Activated CD8-positive, alpha-beta memory T cell treated with anti-CD3 and anti-CD28 coated beads for 24 hours (primary cell): ENCODE measurements around the gene CCL11.

Source experiments
- DNase-seq: peaks from one replicate; pipeline ENCODE4 v3.0.0-alpha.2; 2020

CCL11 gene

DNA sequence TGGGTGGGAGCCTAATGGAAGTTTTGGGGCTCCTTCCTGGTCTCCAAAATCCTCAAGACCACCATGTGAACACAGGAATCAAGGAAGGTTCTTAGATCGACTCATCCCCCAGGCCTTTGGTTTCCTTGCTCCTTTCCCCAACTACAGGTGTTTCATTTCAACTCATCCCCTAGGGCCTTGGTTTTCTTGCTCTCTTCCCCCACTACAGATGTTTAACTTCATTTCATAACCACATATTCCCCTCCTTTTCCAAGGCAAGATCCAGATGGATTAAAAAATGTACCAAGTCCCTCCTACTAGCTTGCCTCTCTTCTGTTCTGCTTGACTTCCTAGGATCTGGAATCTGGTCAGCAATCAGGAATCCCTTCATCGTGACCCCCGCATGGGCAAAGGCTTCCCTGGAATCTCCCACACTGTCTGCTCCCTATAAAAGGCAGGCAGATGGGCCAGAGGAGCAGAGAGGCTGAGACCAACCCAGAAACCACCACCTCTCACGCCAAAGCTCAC, at the start of gene CCL11:
Gene CCL11 (plus strand): TSS at position 457 of the 507 bp plus-strand sequence. CDS start 67 bp downstream, outside the sequence.
- DNase-seq = no peak

DNA sequence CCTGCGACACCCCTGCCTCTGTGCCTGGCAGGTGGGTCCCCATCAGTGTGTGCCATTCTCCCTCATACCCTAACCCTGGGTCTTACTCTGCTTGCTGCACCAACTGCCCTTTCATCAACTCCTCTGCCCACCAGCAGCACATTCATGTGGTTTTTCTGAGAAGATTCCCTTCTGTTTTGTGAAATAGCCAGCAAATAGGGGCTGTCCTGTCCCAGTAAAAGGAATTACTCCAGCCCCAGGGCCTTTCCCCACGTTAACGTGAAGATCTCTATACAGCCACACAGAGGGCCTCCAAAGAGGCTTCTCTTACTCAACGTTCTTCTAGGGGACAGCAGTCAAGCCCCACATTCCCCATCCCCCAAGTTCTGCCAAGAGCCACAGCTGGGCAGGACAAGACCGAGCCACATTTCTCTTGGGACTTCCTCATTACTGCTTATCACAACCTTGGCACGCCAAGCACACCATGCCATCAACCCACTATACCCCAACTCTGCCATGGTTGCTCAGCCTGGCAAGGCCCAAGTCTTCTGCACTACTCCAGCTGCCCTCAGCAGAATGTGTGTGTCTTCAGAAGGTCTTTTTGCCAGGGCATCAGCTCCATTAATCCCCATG, 49.2 kb upstream of the CCL11 start:
- DNase-seq = no peak

DNA sequence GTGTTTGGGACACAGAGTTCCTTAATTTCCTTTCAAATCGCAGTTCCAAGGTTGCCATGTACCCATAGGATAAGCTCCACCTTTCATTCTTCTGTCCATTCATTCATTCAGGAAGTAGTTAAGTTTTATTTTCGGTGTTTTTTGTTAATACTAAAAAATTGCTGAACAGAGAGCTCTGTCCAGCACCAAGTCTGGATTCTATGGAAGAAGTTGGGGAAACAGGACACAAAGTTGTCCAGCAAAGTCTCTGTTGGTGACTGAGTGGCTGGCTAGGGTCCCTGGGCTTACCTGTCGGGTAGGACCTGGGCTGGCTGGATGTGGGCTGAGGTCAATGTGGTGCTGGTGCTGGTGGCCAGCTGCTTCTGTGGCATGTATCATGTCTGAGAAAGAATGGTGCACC, 48.1 kb upstream of the CCL11 start:
- no peak for DNase-seq

DNA sequence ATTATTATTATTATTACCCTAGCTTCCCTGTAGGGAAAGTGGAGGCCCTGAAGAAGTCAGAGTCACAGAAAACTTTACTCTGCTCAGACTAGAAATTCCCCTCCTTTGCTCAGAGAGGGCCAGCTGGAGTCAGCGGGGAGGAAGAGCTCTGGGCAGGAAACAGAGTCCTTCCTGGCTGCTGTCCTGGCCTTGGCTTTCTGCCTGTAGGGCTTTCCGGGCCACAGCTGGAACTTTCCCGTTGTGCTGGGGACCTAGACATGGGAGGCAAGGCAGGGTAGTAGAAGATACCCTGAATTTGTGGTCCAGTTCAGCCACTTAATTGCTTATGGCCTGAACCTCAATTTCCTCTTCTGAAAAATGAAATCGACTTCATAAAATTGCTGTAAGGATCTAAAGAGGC, 44.5 kb upstream of the CCL11 start:
- no peak for DNase-seq

DNA sequence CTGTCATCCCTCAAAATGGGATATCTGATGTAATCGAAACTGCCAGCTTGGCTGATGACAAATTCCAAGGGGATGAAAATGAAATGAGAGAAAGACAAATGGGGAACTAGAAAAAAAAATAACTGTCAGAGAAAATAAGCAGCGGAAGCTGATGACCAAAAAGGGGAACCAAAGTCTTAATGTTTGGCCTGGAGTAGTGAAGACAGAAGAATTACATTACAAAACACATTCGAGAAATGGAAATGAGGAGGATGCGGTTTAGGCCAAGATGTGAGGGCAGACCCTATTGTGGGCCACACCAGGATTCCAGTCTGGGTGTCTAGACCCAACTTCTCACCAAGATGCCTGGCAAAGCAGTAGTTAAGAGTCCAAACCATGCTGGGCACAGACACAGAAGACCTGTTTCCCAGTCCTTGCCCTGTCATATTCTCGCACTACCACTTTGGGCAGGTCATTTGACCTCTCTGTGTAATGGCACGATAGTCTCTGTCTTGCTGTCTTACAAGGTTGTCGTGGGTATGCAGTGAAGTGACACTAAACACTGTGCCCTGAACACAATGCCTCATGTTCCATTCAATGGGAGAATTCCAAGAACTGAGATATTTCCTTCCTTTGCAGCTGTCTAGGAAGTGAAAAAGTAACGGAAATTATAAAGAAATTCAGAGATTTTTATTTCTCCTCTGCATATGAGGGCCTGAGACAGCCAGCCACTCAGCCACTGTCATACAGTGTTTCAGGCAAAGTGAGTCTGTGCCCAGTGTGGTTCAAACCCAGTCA, 42.8 kb upstream of the CCL11 start:
- no peak for DNase-seq

DNA sequence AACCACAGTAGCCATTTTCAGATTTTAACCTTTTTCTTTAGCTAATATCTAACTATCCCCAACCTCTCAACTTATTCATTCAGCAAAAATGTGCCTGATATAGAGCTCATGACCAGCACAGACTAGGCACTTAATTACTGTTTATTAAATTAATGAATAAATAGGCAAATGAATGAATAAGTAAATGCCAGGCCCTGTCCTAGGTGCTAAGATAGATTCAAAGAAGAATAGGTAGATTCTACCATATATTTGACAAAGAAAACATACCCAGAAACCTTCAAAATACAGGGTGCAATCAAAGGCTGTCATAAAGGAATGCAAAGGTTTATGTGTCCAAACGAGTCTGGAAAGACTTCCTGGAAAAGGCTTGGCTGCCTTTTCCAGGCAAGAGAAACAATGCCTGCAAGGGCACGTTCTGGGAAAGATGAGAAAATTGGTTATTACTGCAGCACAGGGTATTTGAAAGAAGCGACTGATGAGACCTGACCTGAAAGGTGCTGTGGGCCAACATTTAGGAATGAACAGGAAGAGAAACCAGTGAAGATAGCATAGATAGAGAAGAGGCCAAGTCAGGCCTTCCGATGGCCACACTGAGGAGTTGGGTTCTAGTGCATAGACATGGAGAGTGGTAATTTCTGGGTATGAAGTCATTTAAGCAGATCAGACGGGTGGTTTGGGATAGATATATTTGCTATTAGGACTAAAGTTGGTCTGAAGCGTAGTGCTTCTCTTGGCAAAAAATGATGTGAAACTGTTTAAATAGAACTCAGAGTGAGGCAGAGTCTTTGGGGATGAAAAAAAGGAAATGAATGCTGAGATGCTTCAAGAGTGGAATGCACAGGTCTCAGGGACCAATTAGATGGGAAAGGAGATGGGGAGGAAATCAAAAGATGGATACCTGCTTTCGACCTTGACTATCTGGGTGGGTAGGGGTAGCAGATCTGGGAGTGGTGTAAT, 41.9 kb upstream of the CCL11 start:
- no peak for DNase-seq

DNA sequence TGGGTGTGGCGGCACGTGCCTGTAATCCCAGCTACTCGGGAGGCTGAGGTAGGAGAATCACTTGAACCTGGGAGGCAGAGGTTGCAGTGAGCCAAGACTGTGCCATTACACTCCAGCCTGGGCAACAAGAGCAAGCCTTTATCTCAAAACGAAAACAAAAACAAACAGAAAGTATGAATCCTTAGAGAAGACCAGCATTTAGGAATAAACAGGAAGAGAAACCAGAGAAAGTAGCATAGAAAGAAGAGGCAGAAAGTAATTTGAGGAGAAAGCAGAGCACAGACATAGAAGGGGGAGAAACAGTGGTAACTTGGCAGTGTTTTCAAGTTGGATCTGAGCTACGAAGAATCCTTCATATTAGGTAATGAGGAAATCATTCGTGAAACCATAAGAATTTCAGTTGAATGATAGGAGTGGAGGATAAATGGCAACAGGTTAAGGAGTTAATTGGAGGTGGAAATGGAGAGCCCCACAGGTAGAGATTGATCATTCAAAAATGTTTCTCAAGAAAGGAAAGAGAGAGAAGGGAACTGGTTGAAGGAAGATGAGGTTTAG, 40.1 kb upstream of the CCL11 start:
- DNase-seq = no peak

DNA sequence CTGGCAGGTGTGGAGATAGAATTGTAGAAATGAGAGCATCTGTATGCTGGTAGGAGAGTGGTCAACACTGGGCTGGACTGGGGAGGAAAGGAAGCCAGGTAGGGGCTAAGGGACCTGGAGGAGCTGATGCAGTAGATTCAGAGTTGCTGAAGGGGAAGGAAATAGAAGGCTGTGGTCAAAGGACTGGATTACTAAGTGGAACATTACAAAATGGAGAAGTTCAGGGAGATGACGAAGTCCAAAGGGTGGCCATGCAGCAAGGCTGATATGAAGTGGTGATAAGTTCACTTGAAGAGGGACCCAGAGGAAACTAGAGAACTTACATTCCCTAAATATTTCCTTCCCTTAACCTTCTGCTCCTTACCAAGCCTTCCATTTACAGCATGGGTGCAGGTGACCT, 39.1 kb upstream of the CCL11 start:
- DNase-seq = no peak

DNA sequence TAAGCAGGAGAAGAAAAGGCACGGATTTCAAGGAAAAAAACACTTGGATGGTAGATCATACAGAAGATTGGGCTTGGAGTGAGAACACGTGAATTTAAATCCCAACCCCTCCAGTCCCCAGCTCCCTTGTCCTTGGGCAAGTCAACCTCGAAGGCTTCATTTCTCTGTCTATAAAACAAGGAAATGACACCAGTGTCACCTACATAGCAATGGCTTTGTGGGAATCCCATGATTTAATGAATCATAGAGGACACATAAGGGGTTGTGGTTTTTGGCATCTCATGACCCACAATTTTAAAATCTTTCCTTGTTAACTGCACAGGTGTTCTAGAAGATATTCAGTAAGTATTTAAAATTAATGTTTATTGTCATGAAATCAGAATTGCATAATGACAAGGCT, 38.7 kb upstream of the CCL11 start:
- DNase-seq = no peak

DNA sequence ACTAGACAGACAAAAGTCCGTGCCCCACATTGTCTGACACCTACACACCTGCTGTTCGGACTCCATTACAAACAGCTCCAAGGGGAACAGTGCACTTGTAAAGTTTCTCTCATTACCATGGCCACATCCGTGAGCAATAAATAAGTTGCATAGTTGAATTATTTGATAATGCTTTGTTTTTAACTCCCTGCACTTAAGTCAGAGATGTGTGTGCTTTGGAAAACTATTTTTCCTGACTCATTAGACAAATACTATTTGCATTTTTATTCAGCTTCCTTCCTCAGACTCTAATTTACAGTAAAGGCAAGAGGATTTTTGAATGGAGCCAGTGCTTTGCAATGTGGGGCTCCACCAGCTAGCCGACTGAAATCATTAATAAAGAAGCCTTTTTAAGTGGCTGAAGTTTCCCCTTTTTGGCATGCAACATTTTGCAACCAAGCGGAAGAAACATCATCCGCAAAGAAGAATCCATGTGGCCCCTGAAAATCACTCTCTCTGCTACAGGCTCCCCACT, 37.0 kb upstream of the CCL11 start:
- DNase-seq = no peak

DNA sequence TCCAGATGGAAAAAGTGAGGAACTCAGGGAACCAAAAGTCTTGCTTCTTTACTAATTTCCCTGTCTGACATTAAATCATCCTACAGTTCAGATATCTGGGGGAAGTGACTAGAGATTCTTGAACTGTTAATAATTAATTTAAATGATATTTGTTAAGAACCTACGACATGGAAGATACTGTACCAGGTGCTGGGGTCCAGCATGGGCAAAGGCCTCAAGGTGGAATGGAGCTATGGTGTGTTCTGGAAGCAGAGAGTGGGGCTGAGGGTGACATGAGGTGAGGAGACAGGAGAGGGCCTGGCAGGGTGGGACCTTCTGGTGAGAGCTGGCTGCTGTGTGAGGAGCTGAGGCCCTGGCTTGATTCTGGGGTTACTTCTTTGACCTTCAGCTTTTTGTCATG, 36.5 kb upstream of the CCL11 start:
- no peak for DNase-seq

DNA sequence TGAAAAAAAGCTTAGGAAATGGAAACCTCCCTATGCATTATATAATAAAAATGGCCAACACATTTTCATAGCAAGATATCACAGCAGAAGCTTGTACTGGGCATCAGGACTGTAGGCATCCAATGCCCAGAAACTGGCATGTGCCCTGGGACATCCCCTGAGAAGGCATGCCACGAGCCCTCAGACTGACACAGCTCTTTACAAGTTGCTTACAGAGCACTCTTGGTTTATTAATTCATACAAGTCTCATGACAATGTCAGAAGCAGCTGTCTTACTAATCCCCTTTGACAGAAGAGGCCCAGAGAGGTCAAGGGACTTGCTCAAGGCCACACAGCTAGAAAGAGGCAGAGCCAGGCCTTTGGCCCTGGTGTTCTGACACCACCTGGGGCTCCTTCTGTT, 36.1 kb upstream of the CCL11 start:
- DNase-seq = no peak

DNA sequence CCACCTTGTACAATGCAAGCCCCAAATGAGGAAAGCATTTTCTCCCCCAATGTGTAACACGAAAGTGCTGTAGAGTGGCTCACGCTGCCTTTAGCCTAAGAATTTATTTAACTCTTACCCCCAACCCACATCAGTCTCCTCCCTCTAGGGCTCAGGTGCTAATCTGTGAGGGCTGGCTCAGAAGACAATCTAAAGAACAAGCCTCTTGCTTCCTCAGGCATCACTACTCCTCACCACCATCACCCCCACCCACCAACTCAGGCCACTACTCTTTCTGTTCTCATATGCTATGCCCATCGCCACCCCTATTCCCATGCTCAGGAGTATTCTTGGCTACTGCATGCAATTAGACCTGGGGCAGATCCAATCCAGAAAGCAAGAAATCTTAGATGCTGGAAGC, 34.4 kb upstream of the CCL11 start:
- no peak for DNase-seq

DNA sequence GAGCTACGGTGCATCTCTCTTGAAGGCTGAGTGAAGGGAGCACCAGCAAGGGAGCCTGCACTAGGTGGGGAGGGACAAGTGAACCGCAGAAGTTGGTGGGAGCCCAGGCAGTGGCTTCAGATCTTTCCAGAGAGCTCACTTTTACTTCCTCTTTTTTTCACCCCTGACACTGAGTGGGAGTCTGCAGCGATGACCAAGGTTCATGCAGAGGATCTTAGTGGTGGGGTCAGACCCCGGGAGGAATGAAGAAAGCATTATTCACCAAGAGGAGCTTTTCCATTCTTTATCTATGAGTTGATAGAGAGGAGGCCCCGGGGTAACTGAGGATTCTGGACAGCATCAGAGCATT, 33.5 kb upstream of the CCL11 start:
- no peak for DNase-seq

DNA sequence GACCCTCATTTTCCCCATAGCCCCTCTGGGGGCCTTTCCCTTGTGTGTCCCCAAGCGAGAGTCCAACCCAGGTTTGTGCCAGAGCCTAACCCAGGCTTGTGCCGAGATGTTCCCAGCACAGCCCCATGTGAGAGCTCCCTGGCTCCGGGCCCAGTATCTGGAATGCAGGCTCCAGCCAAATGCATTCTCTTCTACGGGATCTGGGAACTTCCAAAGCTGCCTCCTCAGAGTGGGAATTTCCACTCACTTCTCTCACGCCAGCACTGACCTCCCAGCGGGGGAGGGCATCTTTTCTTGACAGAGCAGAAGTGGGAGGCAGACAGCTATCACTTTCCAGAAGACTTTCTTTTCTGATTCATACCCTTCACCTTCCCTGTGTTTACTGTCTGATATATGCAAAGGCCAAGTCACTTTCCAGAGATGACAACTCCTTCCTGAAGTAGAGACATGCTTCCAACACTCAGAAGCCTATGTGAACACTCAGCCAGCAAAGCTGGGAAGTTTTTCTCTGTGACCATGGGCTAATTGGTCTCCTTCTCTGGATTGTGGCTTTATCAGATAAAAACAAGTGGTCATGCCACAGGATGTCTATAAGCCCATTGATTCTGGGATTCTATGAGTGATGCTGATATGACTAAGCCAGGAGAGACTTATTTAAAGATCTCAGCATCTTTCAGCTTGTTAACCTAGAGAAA, 33.0 kb upstream of the CCL11 start:
- no peak for DNase-seq

DNA sequence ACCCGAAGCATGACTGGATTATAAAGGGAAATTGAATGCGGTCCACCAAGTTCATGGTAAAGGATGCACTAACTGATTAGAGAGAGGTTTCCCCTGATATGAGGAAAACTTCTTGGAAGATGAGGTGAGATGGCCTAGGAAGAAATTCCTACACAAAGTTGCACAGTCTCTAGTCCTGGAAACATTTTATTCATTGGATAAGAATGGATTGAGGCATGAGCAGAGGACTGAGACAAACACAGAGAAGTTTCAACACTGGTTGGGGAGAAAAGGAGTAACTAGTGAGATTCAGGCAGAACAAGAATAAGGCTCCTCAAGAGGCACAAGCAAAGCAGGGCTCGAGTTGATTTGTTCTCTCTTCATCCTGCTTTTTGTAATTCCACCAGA, 32.4 kb upstream of the CCL11 start:
- DNase-seq = no peak

DNA sequence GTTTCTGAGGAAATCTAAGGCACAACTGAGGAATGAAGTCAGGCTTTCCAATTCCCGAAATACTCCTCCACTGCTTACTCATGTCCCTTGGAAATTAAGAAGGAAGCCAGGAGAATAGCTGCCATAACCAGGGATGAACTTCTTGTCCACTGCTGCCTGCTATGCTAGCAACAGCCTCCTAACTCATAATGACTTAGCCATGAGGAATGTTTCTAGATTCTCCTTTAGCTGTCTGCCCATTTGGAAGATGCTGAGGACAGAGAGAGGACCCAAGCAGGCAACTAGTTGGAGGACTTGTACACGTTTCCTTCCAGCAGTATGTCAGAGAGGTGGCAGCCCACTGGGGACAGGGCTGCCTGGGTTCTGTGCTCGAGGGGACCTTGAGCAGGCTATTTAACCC, 31.4 kb upstream of the CCL11 start:
- no peak for DNase-seq

DNA sequence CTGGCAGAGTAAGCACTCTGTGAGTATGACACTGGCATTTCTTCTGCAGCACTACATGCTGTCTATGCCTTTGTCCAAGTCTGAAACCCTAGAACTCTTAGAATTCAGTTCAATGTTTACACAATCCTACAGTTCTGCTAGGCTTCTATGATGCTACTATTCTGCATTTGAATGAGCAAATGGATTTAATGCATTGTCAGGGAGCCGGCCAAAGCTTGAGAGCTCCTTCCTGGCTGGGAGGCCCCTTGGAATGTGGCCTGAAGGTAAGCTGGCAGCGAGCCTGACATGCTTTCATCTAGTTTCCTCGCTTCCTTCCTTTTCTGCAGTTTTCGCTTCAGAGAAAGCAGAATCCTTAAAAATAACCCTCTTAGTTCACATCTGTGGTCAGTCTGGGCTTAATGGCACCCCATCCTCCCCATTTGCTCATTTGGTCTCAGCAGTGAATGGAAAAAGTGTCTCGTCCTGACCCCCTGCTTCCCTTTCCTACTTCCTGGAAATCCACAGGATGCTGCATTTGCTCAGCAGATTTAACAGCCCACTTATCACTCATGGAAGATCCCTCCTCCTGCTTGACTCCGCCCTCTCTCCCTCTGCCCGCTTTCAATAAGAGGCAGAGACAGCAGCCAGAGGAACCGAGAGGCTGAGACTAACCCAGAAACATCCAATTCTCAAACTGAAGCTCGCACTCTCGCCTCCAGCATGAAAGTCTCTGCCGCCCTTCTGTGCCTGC, 30.7 kb upstream of the CCL11 start, which contains the start of gene CCL2:
Gene CCL2 (plus strand): TSS at position 635 of the 730 bp plus-strand sequence. CDS start 65 bp downstream, at position 700.
- no peak for DNase-seq

DNA sequence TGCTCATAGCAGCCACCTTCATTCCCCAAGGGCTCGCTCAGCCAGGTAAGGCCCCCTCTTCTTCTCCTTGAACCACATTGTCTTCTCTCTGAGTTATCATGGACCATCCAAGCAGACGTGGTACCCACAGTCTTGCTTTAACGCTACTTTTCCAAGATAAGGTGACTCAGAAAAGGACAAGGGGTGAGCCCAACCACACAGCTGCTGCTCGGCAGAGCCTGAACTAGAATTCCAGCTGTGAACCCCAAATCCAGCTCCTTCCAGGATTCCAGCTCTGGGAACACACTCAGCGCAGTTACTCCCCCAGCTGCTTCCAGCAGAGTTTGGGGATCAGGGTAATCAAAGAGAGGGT, 30.2 kb upstream of the CCL11 start:
- no peak for DNase-seq

DNA sequence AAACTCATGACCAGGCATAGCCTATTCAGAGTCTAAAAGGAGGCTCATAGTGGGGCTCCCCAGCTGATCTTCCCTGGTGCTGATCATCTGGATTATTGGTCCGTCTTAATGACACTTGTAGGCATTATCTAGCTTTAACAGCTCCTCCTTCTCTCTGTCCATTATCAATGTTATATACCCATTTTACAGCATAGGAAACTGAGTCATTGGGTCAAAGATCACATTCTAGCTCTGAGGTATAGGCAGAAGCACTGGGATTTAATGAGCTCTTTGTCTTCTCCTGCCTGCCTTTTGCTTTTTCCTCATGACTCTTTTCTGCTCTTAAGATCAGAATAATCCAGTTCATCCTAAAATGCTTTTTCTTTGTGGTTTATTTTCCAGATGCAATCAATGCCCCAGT, 29.7 kb upstream of the CCL11 start:
- no peak for DNase-seq

DNA sequence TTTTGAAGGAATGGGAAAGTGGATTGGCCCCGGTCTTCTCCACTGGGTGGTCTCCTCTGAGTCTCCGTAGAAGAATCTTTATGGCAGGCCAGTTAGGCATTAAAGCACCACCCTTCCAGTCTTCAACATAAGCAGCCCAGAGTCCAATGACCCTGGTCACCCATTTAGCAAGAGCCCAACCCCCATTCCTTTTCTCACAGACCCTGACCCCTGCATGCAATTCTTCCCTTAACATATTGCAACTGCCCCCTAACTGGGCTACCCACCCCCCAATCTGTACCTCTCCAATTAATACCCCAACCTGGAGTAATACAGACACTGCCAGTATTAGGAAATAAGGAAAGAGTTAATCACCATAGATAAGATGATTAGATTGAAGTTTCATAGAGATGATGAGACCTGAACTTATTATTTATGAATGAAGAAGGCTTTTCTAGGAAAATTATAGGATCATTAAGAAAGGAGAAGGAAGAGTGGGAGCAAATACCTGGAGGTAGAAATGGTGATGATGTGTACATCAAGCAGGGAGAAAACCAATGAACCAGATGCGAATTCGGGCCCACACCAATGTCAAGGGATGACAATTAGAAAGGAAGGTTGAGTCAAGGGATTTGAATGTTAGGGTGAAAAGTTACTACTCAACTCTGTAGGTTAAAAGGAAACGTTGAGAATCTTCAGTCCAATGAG, 28.1 kb upstream of the CCL11 start:
- DNase-seq = no peak
